ENCODE data around the gene TAGLN2. TPM values are rescaled to one million over a fixed set of nuclear protein-coding genes. Genes with fewer than 3 reads are reported as not detected.

The TAGLN2 gene
- total RNA-seq, 1 experiment from 2014 or later = 464 TPM

DNA sequence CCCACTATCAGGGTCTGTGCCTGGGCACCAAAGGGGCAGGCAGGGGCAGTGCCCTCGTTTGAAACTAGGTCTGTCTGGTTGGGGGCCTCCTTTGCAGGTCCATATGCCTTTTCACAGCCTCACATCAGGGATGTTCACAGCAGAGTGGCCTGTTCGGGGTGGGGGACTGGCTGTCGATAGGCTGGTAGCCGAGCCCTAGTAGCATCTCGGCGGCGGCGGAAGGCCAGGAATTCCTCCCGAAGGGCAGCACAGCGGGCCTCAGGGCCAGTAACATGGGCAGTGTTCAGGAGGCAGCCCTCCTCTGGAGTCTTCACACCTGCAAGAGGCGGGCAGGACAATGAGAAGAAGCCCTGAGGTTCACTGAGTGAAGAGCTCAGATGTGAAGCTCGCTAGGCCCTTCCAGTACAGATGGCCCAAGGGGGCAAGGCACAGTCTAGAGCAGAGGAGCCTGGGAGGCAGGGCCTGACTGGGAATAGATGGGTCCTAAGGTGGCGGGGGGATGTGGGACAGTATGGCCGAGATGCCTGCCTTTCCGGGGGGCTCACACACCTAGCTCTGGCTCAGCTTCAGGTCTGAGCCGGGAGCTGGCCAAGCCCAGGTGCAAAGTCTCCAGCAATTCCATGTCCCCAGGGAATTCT lies 2.0 kb upstream of the TAGLN2 start:
- intact Hi-C loops (cut with micrococcal nuclease) = no loop called here
- H3K4me1 Mint-ChIP-seq (ENCODE audit: insufficient read depth, unreplicated experiment) = peaks cover 26% of the 10 kb centered on the region
- no peak overlapping the region for H3K27ac Mint-ChIP-seq (ENCODE audit: low read depth, unreplicated experiment)
- no peak for DNase-seq (ENCODE audit: unreplicated experiment)
- H3K4me3 Mint-ChIP-seq (ENCODE audit: unreplicated experiment) = no peak overlapping the region
- no peaks in the 10 kb centered on the region for H3K9me3 Mint-ChIP-seq (ENCODE audit: unreplicated experiment)
- TF ChIP-seq, protein P1, sequence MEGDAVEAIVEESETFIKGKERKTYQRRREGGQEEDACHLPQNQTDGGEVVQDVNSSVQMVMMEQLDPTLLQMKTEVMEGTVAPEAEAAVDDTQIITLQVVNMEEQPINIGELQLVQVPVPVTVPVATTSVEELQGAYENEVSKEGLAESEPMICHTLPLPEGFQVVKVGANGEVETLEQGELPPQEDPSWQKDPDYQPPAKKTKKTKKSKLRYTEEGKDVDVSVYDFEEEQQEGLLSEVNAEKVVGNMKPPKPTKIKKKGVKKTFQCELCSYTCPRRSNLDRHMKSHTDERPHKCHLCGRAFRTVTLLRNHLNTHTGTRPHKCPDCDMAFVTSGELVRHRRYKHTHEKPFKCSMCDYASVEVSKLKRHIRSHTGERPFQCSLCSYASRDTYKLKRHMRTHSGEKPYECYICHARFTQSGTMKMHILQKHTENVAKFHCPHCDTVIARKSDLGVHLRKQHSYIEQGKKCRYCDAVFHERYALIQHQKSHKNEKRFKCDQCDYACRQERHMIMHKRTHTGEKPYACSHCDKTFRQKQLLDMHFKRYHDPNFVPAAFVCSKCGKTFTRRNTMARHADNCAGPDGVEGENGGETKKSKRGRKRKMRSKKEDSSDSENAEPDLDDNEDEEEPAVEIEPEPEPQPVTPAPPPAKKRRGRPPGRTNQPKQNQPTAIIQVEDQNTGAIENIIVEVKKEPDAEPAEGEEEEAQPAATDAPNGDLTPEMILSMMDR (IDR thresholded peaks at IDR 0.05; ENCODE audit: unreplicated experiment) = no peak
- H3K27me3 Mint-ChIP-seq (ENCODE audit: insufficient read depth, unreplicated experiment) = no peaks in the 10 kb centered on the region
- CTCF ChIA-PET = interaction anchor here (0.6 to 52.4 kb wide), 5 partner anchors 10 to 127 kb away, joined by 3 to 1675 read pairs (median 10); no protein-coding TSS in a partner anchor
- BruUV-seq (replicated peaks) = no TSS peak
- peaks cover 13% of the 10 kb centered on the region for H3K36me3 Mint-ChIP-seq (ENCODE audit: insufficient read depth, unreplicated experiment)
- POLR2A ChIA-PET = interaction anchor here (0.7 to 4.5 kb wide), 3 partner anchors 17 to 104 kb away, joined by 5 to 62 read pairs (median 5); partner anchors contain the start of gene PIGM

DNA sequence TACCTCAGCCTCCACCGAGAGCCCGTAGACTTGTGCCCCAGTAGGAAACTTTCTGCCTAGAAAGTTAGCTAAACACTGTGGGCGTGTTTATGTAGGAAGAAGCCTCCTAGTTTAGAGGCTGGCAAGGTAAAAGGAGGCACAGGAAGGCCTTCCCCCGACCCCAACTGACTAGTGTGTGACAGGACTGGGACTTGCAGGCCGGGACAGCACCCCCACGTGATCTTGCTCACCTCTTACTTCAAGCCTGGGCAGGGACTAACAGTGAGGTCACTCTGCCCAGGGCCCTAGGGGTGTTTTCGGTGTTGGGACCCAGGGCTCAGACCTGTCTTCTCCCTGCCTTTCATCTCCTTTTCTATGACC lies 392 bp upstream of the TAGLN2 start:
- DNase-seq (ENCODE audit: unreplicated experiment) = no peak
- H3K36me3 Mint-ChIP-seq (ENCODE audit: insufficient read depth, unreplicated experiment) = peaks cover 25% of the 10 kb centered on the region
- no TSS peak for BruUV-seq (replicated peaks)
- no peaks in the 10 kb centered on the region for H3K9me3 Mint-ChIP-seq (ENCODE audit: unreplicated experiment)
- H3K4me3 Mint-ChIP-seq (ENCODE audit: unreplicated experiment) = peak overlapping the region; percentile 81
- CTCF ChIA-PET = interaction anchor here (0.6 to 52.4 kb wide), 13 partner anchors 10 to 765 kb away, joined by 3 to 1675 read pairs (median 3); no protein-coding TSS in a partner anchor
- peak overlapping the region; percentile 99 for H3K27ac Mint-ChIP-seq (ENCODE audit: low read depth, unreplicated experiment)
- TF ChIP-seq, protein P1 (IDR thresholded peaks at IDR 0.05; ENCODE audit: unreplicated experiment) = no peak
- peaks cover 40% of the 10 kb centered on the region for H3K4me1 Mint-ChIP-seq (ENCODE audit: insufficient read depth, unreplicated experiment)
- no peaks in the 10 kb centered on the region for H3K27me3 Mint-ChIP-seq (ENCODE audit: insufficient read depth, unreplicated experiment)
- intact Hi-C loops (cut with micrococcal nuclease) = loop anchor here (1.0 kb wide), 1 partner anchor 36 kb away; no protein-coding TSS in a partner anchor
- POLR2A ChIA-PET = interaction anchor here (0.5 to 4.5 kb wide), 27 partner anchors 10 to 764 kb away, joined by 3 to 62 read pairs (median 4); partner anchors contain the start of genes DUSP23, PEX19 and PIGM

DNA sequence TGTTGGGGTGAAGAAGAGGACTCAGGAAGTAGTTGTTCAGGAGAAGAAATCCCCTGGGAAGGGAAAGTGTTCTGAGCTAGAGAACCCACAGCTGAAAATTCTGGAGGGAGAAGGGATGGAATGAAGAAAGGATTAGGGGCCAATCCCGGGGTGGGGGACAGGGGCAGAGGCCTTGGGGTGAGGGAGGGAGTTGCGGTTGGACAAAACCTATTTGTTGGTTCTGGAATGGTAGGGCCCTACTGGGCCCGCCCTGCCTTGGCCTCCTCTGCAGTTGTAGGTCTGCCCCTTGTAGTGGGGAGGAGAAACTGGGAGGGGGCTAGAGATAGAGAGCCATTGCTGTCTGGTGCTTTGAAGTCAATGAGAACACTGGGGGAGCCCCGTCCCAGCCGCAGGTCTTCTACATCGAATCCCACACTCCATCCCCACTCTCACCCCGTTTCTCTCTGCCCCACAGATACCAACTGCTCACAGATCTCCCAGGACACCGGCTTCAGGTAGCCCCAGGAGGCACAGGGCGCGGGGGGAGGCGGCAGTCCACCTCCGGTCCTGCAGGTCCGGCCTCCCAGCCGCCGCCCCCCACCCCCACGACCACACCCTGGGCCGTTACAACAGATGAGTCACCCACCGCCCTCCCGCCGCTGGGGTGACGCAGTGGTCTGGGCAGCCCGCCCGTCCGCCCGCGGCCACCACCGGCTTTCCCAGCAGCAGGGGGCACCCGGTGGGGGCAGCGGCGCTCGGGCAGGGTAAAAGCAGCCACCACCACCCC lies 1.1 kb downstream of the TAGLN2 start:
- H3K9me3 Mint-ChIP-seq (ENCODE audit: unreplicated experiment) = no peaks in the 10 kb centered on the region
- peaks cover 51% of the 10 kb centered on the region for H3K4me1 Mint-ChIP-seq (ENCODE audit: insufficient read depth, unreplicated experiment)
- TF ChIP-seq, protein P1 (IDR thresholded peaks at IDR 0.05; ENCODE audit: unreplicated experiment) = peak; percentile 5
- intact Hi-C loops (cut with micrococcal nuclease) = loop anchor here (5.0 kb wide), 1 partner anchor 328 kb away; no protein-coding TSS in a partner anchor
- peak overlapping the region; percentile 81 for H3K4me3 Mint-ChIP-seq (ENCODE audit: unreplicated experiment)
- peak overlapping the region; percentile 99 for H3K27ac Mint-ChIP-seq (ENCODE audit: low read depth, unreplicated experiment)
- H3K36me3 Mint-ChIP-seq (ENCODE audit: insufficient read depth, unreplicated experiment) = peaks cover 40% of the 10 kb centered on the region
- no peaks in the 10 kb centered on the region for H3K27me3 Mint-ChIP-seq (ENCODE audit: insufficient read depth, unreplicated experiment)
- TSS peak; percentile 72 for BruUV-seq (replicated peaks)
- DNase-seq (ENCODE audit: unreplicated experiment) = peak; percentile 94
- POLR2A ChIA-PET = interaction anchor here (0.6 to 4.5 kb wide), 31 partner anchors 8 to 833 kb away, joined by 3 to 62 read pairs (median 4); partner anchors contain the start of genes DUSP23, PEX19 and PIGM
- CTCF ChIA-PET = interaction anchor here (0.6 to 52.4 kb wide), 17 partner anchors 9 to 904 kb away, joined by 3 to 1675 read pairs (median 5); no protein-coding TSS in a partner anchor
